ENCODE results near the gene SLC2A13. TPM values are rescaled to one million over a fixed set of nuclear protein-coding genes. Genes with fewer than 3 reads are reported as not detected.

SLC2A13 gene
- total and polyA plus RNA-seq, 10 of the 15 experiments (the other 5 are each of a cell fraction or from before 2014, with no cell fraction given): 0.05 to 3.7 (median 0.25) TPM

DNA sequence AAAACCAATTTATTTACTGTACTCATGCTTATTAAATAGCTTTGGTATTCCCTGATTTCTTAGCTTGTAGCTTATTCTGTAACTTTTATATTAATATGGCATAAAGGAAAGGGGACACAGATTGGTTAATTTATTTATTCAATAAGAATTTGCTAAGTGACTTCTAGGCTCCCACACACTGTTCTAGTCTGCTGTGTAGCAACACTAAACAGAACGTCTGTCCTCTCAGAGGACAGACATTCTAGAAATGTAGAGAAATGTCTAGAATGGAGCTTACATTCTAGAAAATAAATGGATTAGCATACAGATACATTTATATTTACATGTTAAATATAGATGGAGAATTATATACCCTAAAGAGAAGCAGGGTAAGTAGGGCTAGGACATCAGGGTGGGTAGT, 301.4 kb downstream of the SLC2A13 start:
- ChIA-PET CTCF (no interaction called here), RAD21 (ENCODE audit: unreplicated experiment) (no interaction called here), SMC1A (ENCODE audit: uncharacterized antibody, unreplicated experiment) (no interaction called here), POLR2A (no interaction called here)
- 0% methylated on average over 1 of the region's 1 CpG for WGBS (ENCODE audit: insufficient coverage, insufficient replicate concordance, low lambda C conversion rate, missing lambda C conversion rate)
- FAIRE-seq (no peak), ATAC-seq (no peak), DNase-seq (ENCODE audit: low read depth, low spot score) (no peak)
- no peaks in the 10 kb centered on the region for H3K9me3 ChIP-seq (replicated peaks; ENCODE audit: control insufficient read depth, insufficient read depth, low read length)
- intact Hi-C loops (cut with micrococcal nuclease; ENCODE audit: unreplicated experiment): no loop called here
- no peaks in the 10 kb centered on the region for H4K20me1 ChIP-seq (ENCODE audit: control insufficient read depth, insufficient read depth)
- no peaks in the 10 kb centered on the region for H3K4me1 ChIP-seq (ENCODE audit: control insufficient read depth, insufficient read depth, low read length)
- no peaks in the 10 kb centered on the region for H3K79me2 ChIP-seq (ENCODE audit: control insufficient read depth, insufficient read depth, low read length)
- no peaks in the 10 kb centered on the region for H3K36me3 ChIP-seq (ENCODE audit: control insufficient read depth in 2 of 2, insufficient read depth in 2 of 2, low read length in 1 of 2)
- H3K4me3 ChIP-seq: no peak overlapping the region
- no TSS peak for BruUV-seq (replicated peaks)
- in situ Hi-C loops (cut with MboI): no loop called here
- H3K27ac ChIP-seq (ENCODE audit: control insufficient read depth, insufficient read depth): no peak overlapping the region
- no peak overlapping the region for H3K9ac ChIP-seq (ENCODE audit: control insufficient read depth, insufficient read depth, low read length)
- no peak overlapping the region for H2AFZ ChIP-seq (ENCODE audit: control insufficient read depth, low read depth, low read length)
- H3K27me3 ChIP-seq (replicated peaks in 1 of 2; ENCODE audit: control insufficient read depth in 2 of 2, insufficient read depth in 2 of 2, low read length in 1 of 2): no peaks in the 10 kb centered on the region
- no peak overlapping the region for H3K4me2 ChIP-seq (ENCODE audit: control insufficient read depth, insufficient read depth)
- TF ChIP-seq, protein P1, sequence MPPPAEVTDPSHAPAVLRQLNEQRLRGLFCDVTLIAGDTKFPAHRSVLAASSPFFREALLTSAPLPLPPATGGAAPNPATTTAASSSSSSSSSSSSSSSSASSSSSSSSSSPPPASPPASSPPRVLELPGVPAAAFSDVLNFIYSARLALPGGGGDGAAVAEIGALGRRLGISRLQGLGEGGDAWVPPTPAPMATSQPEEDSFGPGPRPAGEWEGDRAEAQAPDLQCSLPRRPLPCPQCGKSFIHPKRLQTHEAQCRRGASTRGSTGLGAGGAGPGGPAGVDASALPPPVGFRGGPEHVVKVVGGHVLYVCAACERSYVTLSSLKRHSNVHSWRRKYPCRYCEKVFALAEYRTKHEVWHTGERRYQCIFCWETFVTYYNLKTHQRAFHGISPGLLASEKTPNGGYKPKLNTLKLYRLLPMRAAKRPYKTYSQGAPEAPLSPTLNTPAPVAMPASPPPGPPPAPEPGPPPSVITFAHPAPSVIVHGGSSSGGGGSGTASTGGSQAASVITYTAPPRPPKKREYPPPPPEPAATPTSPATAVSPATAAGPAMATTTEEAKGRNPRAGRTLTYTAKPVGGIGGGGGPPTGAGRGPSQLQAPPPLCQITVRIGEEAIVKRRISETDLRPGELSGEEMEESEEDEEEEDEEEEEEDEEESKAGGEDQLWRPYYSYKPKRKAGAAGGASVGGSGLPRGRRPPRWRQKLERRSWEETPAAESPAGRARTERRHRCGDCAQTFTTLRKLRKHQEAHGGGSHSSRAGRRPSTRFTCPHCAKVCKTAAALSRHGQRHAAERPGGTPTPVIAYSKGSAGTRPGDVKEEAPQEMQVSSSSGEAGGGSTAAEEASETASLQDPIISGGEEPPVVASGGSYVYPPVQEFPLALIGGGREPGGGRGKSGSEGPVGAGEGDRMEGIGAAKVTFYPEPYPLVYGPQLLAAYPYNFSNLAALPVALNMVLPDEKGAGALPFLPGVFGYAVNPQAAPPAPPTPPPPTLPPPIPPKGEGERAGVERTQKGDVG (CRISPR knock-in tag; IDR thresholded peaks at IDR 0.05): no peak
- TF ChIP-seq KAT2A (conservative IDR thresholded peaks at IDR 0.05; ENCODE audit: control insufficient read depth, low read depth, low read length) (no peak), LARP7 (IDR thresholded peaks at IDR 0.05) (no peak), GABPA (IDR thresholded peaks at IDR 0.05; ENCODE audit: low read depth) (no peak), ZNF622 (IDR thresholded peaks at IDR 0.05) (no peak), SMAD5 (IDR thresholded peaks at IDR 0.05; ENCODE audit: low read depth) (no peak), MEF2B (IDR thresholded peaks at IDR 0.05; ENCODE audit: partially characterized antibody, poor library complexity, severe bottlenecking) (no peak), ZNF217 (IDR thresholded peaks at IDR 0.05) (no peak), NFIC (IDR thresholded peaks at IDR 0.05; ENCODE audit: low read depth, low read length) (no peak), ATF7 (IDR thresholded peaks at IDR 0.05; ENCODE audit: low read depth) (no peak), BCL11A (IDR thresholded peaks at IDR 0.05; ENCODE audit: low read depth, low read length) (no peak)
- TF ChIP-seq, protein P2, sequence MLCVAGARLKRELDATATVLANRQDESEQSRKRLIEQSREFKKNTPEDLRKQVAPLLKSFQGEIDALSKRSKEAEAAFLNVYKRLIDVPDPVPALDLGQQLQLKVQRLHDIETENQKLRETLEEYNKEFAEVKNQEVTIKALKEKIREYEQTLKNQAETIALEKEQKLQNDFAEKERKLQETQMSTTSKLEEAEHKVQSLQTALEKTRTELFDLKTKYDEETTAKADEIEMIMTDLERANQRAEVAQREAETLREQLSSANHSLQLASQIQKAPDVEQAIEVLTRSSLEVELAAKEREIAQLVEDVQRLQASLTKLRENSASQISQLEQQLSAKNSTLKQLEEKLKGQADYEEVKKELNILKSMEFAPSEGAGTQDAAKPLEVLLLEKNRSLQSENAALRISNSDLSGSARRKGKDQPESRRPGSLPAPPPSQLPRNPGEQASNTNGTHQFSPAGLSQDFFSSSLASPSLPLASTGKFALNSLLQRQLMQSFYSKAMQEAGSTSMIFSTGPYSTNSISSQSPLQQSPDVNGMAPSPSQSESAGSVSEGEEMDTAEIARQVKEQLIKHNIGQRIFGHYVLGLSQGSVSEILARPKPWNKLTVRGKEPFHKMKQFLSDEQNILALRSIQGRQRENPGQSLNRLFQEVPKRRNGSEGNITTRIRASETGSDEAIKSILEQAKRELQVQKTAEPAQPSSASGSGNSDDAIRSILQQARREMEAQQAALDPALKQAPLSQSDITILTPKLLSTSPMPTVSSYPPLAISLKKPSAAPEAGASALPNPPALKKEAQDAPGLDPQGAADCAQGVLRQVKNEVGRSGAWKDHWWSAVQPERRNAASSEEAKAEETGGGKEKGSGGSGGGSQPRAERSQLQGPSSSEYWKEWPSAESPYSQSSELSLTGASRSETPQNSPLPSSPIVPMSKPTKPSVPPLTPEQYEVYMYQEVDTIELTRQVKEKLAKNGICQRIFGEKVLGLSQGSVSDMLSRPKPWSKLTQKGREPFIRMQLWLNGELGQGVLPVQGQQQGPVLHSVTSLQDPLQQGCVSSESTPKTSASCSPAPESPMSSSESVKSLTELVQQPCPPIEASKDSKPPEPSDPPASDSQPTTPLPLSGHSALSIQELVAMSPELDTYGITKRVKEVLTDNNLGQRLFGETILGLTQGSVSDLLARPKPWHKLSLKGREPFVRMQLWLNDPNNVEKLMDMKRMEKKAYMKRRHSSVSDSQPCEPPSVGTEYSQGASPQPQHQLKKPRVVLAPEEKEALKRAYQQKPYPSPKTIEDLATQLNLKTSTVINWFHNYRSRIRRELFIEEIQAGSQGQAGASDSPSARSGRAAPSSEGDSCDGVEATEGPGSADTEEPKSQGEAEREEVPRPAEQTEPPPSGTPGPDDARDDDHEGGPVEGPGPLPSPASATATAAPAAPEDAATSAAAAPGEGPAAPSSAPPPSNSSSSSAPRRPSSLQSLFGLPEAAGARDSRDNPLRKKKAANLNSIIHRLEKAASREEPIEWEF (IDR thresholded peaks at IDR 0.05; ENCODE audit: insufficient replicate concordance, low read depth, low read length): no peak
- TF ChIP-seq, protein P3, sequence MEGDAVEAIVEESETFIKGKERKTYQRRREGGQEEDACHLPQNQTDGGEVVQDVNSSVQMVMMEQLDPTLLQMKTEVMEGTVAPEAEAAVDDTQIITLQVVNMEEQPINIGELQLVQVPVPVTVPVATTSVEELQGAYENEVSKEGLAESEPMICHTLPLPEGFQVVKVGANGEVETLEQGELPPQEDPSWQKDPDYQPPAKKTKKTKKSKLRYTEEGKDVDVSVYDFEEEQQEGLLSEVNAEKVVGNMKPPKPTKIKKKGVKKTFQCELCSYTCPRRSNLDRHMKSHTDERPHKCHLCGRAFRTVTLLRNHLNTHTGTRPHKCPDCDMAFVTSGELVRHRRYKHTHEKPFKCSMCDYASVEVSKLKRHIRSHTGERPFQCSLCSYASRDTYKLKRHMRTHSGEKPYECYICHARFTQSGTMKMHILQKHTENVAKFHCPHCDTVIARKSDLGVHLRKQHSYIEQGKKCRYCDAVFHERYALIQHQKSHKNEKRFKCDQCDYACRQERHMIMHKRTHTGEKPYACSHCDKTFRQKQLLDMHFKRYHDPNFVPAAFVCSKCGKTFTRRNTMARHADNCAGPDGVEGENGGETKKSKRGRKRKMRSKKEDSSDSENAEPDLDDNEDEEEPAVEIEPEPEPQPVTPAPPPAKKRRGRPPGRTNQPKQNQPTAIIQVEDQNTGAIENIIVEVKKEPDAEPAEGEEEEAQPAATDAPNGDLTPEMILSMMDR (IDR thresholded peaks at IDR 0.05 in 2 of 3, conservative IDR thresholded peaks at IDR 0.05 in 1 of 3; ENCODE audit: control insufficient read depth in 2 of 3, extremely low read depth in 1 of 3, insufficient read depth in 1 of 3, low read depth in 3 of 3, low read length in 3 of 3): no peak
- TF ChIP-seq, protein P4, sequence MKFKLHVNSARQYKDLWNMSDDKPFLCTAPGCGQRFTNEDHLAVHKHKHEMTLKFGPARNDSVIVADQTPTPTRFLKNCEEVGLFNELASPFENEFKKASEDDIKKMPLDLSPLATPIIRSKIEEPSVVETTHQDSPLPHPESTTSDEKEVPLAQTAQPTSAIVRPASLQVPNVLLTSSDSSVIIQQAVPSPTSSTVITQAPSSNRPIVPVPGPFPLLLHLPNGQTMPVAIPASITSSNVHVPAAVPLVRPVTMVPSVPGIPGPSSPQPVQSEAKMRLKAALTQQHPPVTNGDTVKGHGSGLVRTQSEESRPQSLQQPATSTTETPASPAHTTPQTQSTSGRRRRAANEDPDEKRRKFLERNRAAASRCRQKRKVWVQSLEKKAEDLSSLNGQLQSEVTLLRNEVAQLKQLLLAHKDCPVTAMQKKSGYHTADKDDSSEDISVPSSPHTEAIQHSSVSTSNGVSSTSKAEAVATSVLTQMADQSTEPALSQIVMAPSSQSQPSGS (IDR thresholded peaks at IDR 0.05; ENCODE audit: low read length): no peak

Measured in GM12878 (cell line).